Vagina (tissue), 2 donors: Measurements from ENCODE around the gene SPECC1L. TPM values are rescaled to one million over a fixed set of nuclear protein-coding genes. Genes with fewer than 3 reads are reported as not detected.

ENCODE experiments used
- DNase-seq, 2 donors: peaks; one replicate each; pipeline ENCODE4 v3.0.0-alpha.2; 2017; ENCODE audit errors: extremely low spot score in 2 of 2
- H3K27ac ChIP-seq: fragments of 200-600 bp; sonication (generic); one replicate; pipeline ENCODE4 v1.5.1; 2019
- H3K27me3 ChIP-seq: fragments of 200-600 bp; sonication (generic); one replicate; pipeline ENCODE4 v1.5.1; 2019
- H3K36me3 ChIP-seq, 2 donors: fragments of 200-600 bp; sonication (generic); one replicate each; pipeline ENCODE4 v1.5.1; 2017 to 2019
- H3K4me1 ChIP-seq: fragments of 200-600 bp; sonication (generic); one replicate; pipeline ENCODE4 v1.5.1; 2019
- H3K4me3 ChIP-seq, 2 donors: fragments of 200-600 bp; sonication (generic); 1 replicate in 1 of 2; 2 replicates in 1 of 2; pipeline ENCODE4 v1.5.1; 2016 to 2019
- H3K9me3 ChIP-seq: fragments of 200-600 bp; sonication (generic); one replicate; pipeline ENCODE4 v1.5.1; 2019
- POLR2A ChIP-seq, 2 donors: fragments of 450-650 bp; IDR thresholded peaks; one replicate each; pipeline ENCODE4 v1.6.1; 2017; ENCODE audit warnings: antibody characterized with exemption in 2 of 2, mild to moderate bottlenecking in 2 of 2, moderate library complexity in 2 of 2
- POLR2AphosphoS5 ChIP-seq, 2 donors: sonication (generic); formaldehyde crosslinking; IDR thresholded peaks; one replicate each; pipeline ENCODE4 v1.9.0; 2017; ENCODE audit warnings: antibody characterized with exemption in 2 of 2, mild to moderate bottlenecking in 2 of 2, low read depth in 1 of 2; ENCODE audit not compliant: insufficient read depth in 1 of 2
- intact Hi-C: fragments of 100-400 bp; cut with DNase I; formaldehyde crosslinking; loops from one replicate; pipeline ENCODE4 v1.15.1; 2023
- total RNA-seq: library from RNA; depleted of rRNA; stranded (reverse); fragments of >200 nt; gene quantifications from one replicate; pipeline ENCODE4 v1.2.3, GENCODE V29; 2016
- TF ChIP-seq, protein P1 (sequence below), 3 experiments: fragments of 450-650 bp in 2 of 3; fragments of 200-600 bp in 1 of 3; sonication (generic) in 1 of 3; IDR thresholded peaks; one replicate each; pipeline ENCODE4 v1.5.1; 2017 to 2019; ENCODE audit warnings: antibody characterized with exemption in 3 of 3, mild to moderate bottlenecking in 2 of 3, moderate library complexity in 2 of 3

The SPECC1L gene
- total RNA-seq, 1 donor from 2014 or later: 38.8 TPM

DNA sequence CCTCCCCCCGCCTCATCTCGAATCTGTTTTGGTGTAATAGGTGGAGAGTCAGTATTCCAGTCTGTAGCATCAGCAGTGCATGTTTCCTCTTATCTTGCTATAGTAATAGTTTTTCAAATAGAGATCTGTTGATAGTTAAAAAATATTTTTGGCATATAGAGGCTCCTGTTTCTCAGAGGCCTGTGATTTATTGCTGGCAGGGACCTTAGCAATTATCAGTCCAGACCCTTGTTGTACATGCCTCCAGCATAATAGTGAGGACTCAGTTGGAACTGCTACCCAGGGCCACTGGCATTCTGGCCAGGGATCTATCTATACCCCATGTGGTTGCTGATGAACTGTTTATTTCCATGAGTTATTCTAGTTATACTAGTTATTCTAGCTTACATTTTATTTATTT, 52.6 kb downstream of the SPECC1L start:
- no peak overlapping the region for H3K4me3 ChIP-seq
- peaks cover 24% of the 10 kb centered on the region for H3K4me1 ChIP-seq
- H3K27me3 ChIP-seq: no peaks in the 10 kb centered on the region
- H3K27ac ChIP-seq: no peak overlapping the region
- TF ChIP-seq, protein P1, sequence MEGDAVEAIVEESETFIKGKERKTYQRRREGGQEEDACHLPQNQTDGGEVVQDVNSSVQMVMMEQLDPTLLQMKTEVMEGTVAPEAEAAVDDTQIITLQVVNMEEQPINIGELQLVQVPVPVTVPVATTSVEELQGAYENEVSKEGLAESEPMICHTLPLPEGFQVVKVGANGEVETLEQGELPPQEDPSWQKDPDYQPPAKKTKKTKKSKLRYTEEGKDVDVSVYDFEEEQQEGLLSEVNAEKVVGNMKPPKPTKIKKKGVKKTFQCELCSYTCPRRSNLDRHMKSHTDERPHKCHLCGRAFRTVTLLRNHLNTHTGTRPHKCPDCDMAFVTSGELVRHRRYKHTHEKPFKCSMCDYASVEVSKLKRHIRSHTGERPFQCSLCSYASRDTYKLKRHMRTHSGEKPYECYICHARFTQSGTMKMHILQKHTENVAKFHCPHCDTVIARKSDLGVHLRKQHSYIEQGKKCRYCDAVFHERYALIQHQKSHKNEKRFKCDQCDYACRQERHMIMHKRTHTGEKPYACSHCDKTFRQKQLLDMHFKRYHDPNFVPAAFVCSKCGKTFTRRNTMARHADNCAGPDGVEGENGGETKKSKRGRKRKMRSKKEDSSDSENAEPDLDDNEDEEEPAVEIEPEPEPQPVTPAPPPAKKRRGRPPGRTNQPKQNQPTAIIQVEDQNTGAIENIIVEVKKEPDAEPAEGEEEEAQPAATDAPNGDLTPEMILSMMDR (IDR thresholded peaks at IDR 0.05): no peak
- TF ChIP-seq POLR2AphosphoS5 (IDR thresholded peaks at IDR 0.05; ENCODE audit: insufficient read depth in 1 of 2, low read depth in 1 of 2) (no peak), POLR2A (IDR thresholded peaks at IDR 0.05) (no peak)
- DNase-seq: no peak
- intact Hi-C loops: loop anchor here (10.0 kb wide), 2 partner anchors 102 to 202 kb away; partner anchors contain the start of gene ADORA2A
- peaks cover 0 to 36% of the 10 kb centered on the region in 2 donors for H3K36me3 ChIP-seq
- no peaks in the 10 kb centered on the region for H3K9me3 ChIP-seq

DNA sequence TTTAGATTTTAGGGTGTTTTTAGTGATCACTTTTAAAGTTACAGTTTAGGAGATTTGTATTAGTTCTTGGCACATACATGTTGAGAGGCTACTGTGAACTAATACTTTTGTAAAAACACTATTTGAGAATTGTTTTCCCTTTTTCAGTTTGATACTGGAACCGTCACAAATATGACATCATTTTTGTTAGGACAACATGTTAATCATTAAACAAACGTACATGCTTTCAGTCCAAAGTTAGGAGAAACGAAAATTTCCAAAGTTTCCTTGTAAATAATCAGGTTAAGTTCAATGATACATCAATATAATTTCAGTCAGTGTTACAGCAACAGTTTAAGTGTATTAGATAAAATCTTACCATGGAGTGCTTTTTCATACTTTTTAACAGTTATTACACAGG, 53.1 kb downstream of the SPECC1L start:
- peaks cover 0 to 36% of the 10 kb centered on the region in 2 donors for H3K36me3 ChIP-seq
- no peaks in the 10 kb centered on the region for H3K9me3 ChIP-seq
- no peak overlapping the region for H3K4me3 ChIP-seq
- TF ChIP-seq POLR2AphosphoS5 (IDR thresholded peaks at IDR 0.05; ENCODE audit: insufficient read depth in 1 of 2, low read depth in 1 of 2): no peak
- TF ChIP-seq, protein P1 (IDR thresholded peaks at IDR 0.05): no peak
- no peak for TF ChIP-seq POLR2A (IDR thresholded peaks at IDR 0.05)
- H3K4me1 ChIP-seq: peaks cover 24% of the 10 kb centered on the region
- no peaks in the 10 kb centered on the region for H3K27me3 ChIP-seq
- intact Hi-C loops: loop anchor here (10.0 kb wide), 2 partner anchors 101 to 201 kb away; partner anchors contain the start of gene ADORA2A
- no peak for DNase-seq
- no peak overlapping the region for H3K27ac ChIP-seq

DNA sequence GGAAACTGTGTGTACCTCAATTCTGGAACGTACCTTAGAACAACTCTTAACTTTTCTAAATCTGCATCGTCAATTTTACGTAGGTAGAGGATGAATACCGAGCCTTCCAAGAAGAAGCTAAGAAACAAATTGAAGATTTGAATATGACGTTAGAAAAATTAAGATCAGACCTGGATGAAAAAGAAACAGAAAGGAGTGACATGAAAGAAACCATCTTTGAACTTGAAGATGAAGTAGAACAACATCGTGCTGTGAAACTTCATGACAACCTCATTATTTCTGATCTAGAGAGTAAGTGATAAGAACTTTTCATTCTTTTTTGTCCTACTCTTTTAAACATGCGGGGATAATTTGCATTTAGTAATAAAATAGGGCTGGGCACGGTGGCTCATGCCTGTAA, 53.5 kb downstream of the SPECC1L start:
- H3K4me3 ChIP-seq: no peak overlapping the region
- no peaks in the 10 kb centered on the region for H3K9me3 ChIP-seq
- no peak for DNase-seq
- H3K27ac ChIP-seq: no peak overlapping the region
- peaks cover 0 to 36% of the 10 kb centered on the region in 2 donors for H3K36me3 ChIP-seq
- peaks cover 24% of the 10 kb centered on the region for H3K4me1 ChIP-seq
- TF ChIP-seq, protein P1 (IDR thresholded peaks at IDR 0.05): no peak
- no peak for TF ChIP-seq POLR2AphosphoS5 (IDR thresholded peaks at IDR 0.05; ENCODE audit: insufficient read depth in 1 of 2, low read depth in 1 of 2)
- no peak for TF ChIP-seq POLR2A (IDR thresholded peaks at IDR 0.05)
- intact Hi-C loops: loop anchor here (10.0 kb wide), 2 partner anchors 101 to 201 kb away; partner anchors contain the start of gene ADORA2A
- no peaks in the 10 kb centered on the region for H3K27me3 ChIP-seq

DNA sequence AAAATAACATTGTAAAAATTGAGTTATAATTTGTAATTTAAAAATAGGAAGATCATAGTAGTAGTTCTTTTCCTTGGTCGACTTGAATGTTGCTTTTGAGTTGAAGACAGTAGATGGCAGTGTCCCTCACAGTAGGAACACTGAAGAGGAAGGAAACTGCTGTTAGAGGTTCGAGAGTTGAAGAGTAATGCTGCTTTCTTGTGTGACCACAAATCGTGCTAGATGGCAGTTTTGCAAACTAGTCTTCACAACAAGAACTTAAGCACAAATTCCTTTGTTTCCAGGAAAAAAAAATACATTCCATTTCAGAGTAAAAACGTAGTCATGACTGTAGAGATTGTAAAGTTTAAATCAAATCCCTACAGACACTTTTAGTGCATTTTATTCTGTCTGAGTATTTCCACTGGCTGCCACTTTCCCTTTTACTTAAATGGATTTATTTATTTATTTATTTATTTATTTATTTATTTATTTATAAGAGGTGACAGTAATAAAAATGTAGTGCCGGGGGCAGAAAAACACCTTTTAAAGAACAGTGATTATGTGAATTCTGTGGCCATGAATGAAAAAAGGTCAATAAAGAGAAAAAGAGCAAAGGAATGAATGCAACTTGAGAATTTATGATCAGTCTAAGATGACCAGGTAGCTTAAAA, 54.6 kb downstream of the SPECC1L start:
- H3K4me3 ChIP-seq: no peak overlapping the region
- no peak for TF ChIP-seq POLR2A (IDR thresholded peaks at IDR 0.05)
- TF ChIP-seq, protein P1 (IDR thresholded peaks at IDR 0.05): peak in 1 of 3 experiments; percentile 49
- intact Hi-C loops: loop anchor here (10.0 kb wide), 2 partner anchors 100 to 200 kb away; partner anchors contain the start of gene ADORA2A
- H3K9me3 ChIP-seq: no peaks in the 10 kb centered on the region
- H3K4me1 ChIP-seq: peaks cover 24% of the 10 kb centered on the region
- no peak for DNase-seq
- no peaks in the 10 kb centered on the region for H3K27me3 ChIP-seq
- no peak overlapping the region for H3K27ac ChIP-seq
- H3K36me3 ChIP-seq: peaks cover 0 to 40% of the 10 kb centered on the region in 2 donors

DNA sequence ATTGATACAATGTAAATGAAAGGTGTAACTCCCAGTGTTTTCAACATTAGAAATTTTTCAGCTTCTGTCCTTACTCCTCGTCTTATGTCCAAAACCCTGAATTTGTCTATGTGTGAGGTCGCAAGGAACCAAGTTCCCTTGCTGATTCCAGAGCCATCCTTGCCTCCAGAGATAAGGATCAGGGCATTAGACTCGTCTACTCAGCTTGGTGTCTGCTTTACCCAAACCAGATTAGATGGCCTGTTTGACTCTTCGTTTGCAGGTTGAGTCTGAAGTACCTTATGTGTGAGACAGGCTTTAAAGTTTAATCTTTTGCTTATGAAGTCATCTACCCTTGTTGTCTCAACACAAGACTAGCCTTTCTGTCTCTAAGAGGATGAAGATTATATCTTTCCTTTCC, 55.6 kb downstream of the SPECC1L start:
- Histone ChIP-seq H3K4me3 (no peak overlapping the region), H3K27ac (no peak overlapping the region), H3K36me3 (peaks cover 0 to 47% of the 10 kb centered on the region in 2 donors), H3K27me3 (no peaks in the 10 kb centered on the region), H3K9me3 (no peaks in the 10 kb centered on the region), H3K4me1 (peaks cover 24% of the 10 kb centered on the region)
- TF ChIP-seq POLR2AphosphoS5 (IDR thresholded peaks at IDR 0.05; ENCODE audit: insufficient read depth in 1 of 2, low read depth in 1 of 2): no peak
- TF ChIP-seq POLR2A (IDR thresholded peaks at IDR 0.05): no peak
- TF ChIP-seq, protein P1 (IDR thresholded peaks at IDR 0.05): no peak
- intact Hi-C loops: loop anchor here (10.0 kb wide), 2 partner anchors 99 to 199 kb away; partner anchors contain the start of gene ADORA2A
- no peak for DNase-seq
